ENCODE results near the gene MYBPHL.

The MYBPHL gene

DNA sequence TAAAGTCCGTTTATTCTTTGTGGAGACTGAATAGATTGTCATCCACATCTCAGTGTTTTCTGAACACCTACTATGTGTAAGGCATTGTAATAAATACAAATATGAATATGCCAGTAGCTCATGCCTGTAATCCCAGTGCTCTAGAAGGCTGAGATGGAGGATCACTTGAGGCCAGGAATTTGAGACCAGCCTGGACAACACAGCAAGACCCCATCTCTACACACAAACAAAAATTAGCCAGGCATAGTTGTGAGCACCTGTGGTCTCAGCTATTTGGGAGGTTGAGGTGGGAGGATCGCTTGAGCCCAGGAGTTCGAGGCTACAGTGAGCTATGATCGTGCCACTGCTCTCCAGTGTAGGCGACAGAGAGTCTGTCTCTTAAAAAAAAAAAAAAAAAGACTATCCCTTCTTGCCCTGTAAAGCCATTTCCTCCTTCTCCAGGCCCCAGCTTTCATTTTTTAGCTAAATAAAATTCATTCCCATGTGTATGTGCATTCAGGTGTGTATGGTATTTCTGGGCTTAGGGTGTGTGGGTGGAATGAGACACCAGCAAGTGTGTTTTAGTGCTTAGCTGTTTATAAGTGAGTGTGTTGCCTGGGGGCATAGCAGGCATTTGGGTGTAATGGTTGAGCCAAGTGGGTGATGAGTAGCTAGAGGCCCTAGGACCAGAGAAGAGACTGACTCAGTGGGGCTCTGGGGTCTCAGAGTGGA is 49.7 kb downstream of the MYBPHL start:
- TF ChIP-seq, protein P1, sequence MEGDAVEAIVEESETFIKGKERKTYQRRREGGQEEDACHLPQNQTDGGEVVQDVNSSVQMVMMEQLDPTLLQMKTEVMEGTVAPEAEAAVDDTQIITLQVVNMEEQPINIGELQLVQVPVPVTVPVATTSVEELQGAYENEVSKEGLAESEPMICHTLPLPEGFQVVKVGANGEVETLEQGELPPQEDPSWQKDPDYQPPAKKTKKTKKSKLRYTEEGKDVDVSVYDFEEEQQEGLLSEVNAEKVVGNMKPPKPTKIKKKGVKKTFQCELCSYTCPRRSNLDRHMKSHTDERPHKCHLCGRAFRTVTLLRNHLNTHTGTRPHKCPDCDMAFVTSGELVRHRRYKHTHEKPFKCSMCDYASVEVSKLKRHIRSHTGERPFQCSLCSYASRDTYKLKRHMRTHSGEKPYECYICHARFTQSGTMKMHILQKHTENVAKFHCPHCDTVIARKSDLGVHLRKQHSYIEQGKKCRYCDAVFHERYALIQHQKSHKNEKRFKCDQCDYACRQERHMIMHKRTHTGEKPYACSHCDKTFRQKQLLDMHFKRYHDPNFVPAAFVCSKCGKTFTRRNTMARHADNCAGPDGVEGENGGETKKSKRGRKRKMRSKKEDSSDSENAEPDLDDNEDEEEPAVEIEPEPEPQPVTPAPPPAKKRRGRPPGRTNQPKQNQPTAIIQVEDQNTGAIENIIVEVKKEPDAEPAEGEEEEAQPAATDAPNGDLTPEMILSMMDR (IDR thresholded peaks at IDR 0.05): no peak
- Histone ChIP-seq H3K9ac (no peak overlapping the region), H3K4me1 (peaks cover 4% of the 10 kb centered on the region), H3K4me3 (ENCODE audit: low read depth, low read length) (no peak overlapping the region), H3K27ac (no peak overlapping the region), H3K9me3 (ENCODE audit: control insufficient read depth, low read length) (no peaks in the 10 kb centered on the region), H3K4me2 (ENCODE audit: low read length) (no peak overlapping the region), H3K27me3 (ENCODE audit: control insufficient read depth, insufficient read depth, low read length) (no peaks in the 10 kb centered on the region), H3K79me2 (no peaks in the 10 kb centered on the region), H3K36me3 (ENCODE audit: control insufficient read depth, insufficient read depth, low read length) (no peaks in the 10 kb centered on the region), H2AFZ (no peak overlapping the region)

DNA sequence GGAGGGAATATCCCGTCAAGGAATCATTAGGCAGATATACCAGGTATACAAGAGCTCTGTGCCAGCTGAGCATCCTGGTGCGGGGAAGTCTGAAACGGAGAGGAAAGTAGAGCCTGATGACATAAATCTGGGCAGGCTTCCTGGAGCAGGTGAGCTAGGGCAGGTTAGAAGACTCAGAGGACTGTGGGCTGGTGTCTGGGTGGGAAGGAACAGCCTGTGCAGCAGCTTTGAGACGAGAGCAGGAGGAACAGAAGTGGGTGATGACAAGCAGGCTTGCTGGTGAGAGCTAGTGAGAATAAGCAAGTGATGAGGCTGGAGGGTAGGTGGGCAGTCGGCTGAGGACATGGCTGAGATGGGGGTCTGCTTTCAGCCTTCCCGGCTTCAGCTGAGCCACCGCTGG is 50.7 kb downstream of the MYBPHL start:
- Histone ChIP-seq H3K9me3 (ENCODE audit: control insufficient read depth, low read length) (no peaks in the 10 kb centered on the region), H3K4me3 (ENCODE audit: low read depth, low read length) (no peak overlapping the region), H3K27ac (no peak overlapping the region), H3K9ac (no peak overlapping the region), H2AFZ (no peak overlapping the region), H3K4me1 (peaks cover 4% of the 10 kb centered on the region), H3K4me2 (ENCODE audit: low read length) (no peak overlapping the region), H3K27me3 (ENCODE audit: control insufficient read depth, insufficient read depth, low read length) (no peaks in the 10 kb centered on the region), H3K79me2 (no peaks in the 10 kb centered on the region), H3K36me3 (ENCODE audit: control insufficient read depth, insufficient read depth, low read length) (no peaks in the 10 kb centered on the region)
- TF ChIP-seq, protein P1 (IDR thresholded peaks at IDR 0.05): no peak

DNA sequence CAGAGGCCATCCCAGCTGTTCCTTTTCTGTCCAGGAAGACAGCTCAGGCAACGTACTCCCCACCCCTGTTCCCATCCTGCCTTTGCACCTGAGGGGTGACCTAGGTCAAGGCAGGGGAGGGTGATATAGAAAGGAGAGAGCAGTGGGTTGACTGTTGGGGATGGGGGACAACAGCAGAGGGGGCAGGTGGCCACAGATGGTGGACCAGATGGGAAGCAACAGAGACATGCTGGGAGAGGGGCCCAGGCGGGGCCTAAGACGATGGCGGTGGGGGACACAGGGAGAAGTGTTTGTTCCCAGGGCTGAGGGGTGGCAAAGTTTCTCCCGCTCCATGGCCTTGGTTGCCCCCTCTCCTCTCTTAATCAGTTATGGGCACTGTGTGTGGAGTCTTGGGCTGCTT is 51.1 kb downstream of the MYBPHL start:
- TF ChIP-seq, protein P1 (IDR thresholded peaks at IDR 0.05): no peak
- Histone ChIP-seq H3K4me1 (peaks cover 4% of the 10 kb centered on the region), H3K36me3 (ENCODE audit: control insufficient read depth, insufficient read depth, low read length) (no peaks in the 10 kb centered on the region), H3K4me2 (ENCODE audit: low read length) (no peak overlapping the region), H3K9ac (no peak overlapping the region), H3K9me3 (ENCODE audit: control insufficient read depth, low read length) (no peaks in the 10 kb centered on the region), H3K4me3 (ENCODE audit: low read depth, low read length) (no peak overlapping the region), H3K27ac (no peak overlapping the region), H2AFZ (no peak overlapping the region), H3K27me3 (ENCODE audit: control insufficient read depth, insufficient read depth, low read length) (no peaks in the 10 kb centered on the region), H3K79me2 (no peaks in the 10 kb centered on the region)

DNA sequence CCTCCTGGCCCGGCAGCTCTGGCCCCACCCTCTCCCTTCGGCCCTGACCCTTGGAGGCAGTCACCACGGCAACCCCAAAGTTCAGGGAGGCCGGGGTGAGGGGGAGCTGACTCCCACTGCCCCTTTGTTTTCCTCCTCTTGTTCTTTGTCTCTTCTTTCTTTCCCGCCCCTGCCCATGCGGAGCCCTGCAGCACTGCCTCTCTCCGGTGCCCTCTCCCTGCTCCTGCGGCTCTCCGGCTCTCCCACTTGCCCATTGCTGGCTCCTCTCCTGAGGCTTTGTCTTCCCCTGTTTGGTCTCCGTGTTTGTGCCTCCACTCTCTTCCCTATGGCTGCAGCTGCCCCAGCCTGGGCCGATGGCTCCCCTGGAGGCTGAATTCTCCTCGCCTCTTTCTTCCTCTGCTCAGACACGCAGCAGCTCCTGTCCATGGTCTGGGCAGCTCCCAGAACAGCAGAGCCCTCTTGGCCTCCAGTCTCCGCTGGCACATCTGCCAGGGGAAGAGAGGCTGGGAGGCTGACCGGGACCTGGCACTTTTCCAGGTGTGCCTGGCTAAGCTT is 51.6 kb downstream of the MYBPHL start:
- H3K4me3 ChIP-seq (ENCODE audit: low read depth, low read length): no peak overlapping the region
- no peaks in the 10 kb centered on the region for H3K27me3 ChIP-seq (ENCODE audit: control insufficient read depth, insufficient read depth, low read length)
- TF ChIP-seq, protein P1 (IDR thresholded peaks at IDR 0.05): no peak
- H3K4me1 ChIP-seq: peaks cover 4% of the 10 kb centered on the region
- no peaks in the 10 kb centered on the region for H3K79me2 ChIP-seq
- no peak overlapping the region for H3K4me2 ChIP-seq (ENCODE audit: low read length)
- H3K27ac ChIP-seq: no peak overlapping the region
- no peak overlapping the region for H3K9ac ChIP-seq
- H3K36me3 ChIP-seq (ENCODE audit: control insufficient read depth, insufficient read depth, low read length): no peaks in the 10 kb centered on the region
- no peaks in the 10 kb centered on the region for H3K9me3 ChIP-seq (ENCODE audit: control insufficient read depth, low read length)
- no peak overlapping the region for H2AFZ ChIP-seq

DNA sequence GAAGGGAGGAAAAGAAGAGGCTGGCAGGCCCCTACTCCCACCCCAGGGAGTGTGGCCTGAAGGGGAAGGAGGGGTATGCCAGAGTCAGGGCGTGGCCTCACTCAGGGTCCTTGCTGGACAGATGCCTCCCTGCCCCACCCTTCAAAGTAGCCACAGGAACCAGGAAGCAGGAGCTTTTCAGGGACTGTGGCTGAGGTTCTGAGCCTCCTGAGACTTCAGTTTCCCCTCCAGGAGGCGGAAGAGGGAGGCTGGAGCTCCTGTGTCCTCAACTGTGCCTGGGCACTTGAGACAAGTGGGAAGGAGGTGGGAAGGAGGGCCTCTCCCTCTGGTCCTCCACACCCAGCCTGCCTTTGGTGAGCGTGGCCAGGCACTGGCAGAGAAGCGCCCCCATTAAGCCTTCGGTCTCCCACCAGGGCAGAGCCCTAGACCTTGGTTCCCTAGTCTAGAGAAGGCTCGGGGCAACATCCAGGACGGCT is 52.2 kb downstream of the MYBPHL start:
- H2AFZ ChIP-seq: no peak overlapping the region
- TF ChIP-seq, protein P1 (IDR thresholded peaks at IDR 0.05): no peak
- no peaks in the 10 kb centered on the region for H3K9me3 ChIP-seq (ENCODE audit: control insufficient read depth, low read length)
- H3K27ac ChIP-seq: peak overlapping the region; percentile 51
- no peak overlapping the region for H3K4me2 ChIP-seq (ENCODE audit: low read length)
- H3K36me3 ChIP-seq (ENCODE audit: control insufficient read depth, insufficient read depth, low read length): no peaks in the 10 kb centered on the region
- no peaks in the 10 kb centered on the region for H3K27me3 ChIP-seq (ENCODE audit: control insufficient read depth, insufficient read depth, low read length)
- no peaks in the 10 kb centered on the region for H3K79me2 ChIP-seq
- peaks cover 4% of the 10 kb centered on the region for H3K4me1 ChIP-seq
- no peak overlapping the region for H3K4me3 ChIP-seq (ENCODE audit: low read depth, low read length)
- no peak overlapping the region for H3K9ac ChIP-seq

Measured in parathyroid adenoma (tissue), 2 donors.